HL-60 (cell line): Measurements from ENCODE around the gene TNRC18.

Source experiments
- CTCF ChIP-seq: IDR thresholded peaks from one replicate; pipeline ENCODE4 v1.5.1; 2011; ENCODE audit warnings: low read length, control low read depth, inconsistent platforms; ENCODE audit not compliant: insufficient read depth
- POLR2AphosphoS5 ChIP-seq: IDR thresholded peaks from 2 replicates; pipeline ENCODE4 v1.6.1; 2012; ENCODE audit warnings: low read depth
- REST ChIP-seq: IDR thresholded peaks from 2 replicates; pipeline ENCODE4 v1.6.1; 2012; ENCODE audit warnings: low read depth; ENCODE audit not compliant: insufficient replicate concordance
- SPI1 ChIP-seq: IDR thresholded peaks from 2 replicates; pipeline ENCODE4 v1.6.1; 2012; ENCODE audit warnings: low read depth, mild to moderate bottlenecking, borderline replicate concordance

GRCh38 chr7:5289355-5289754 lies 134.3 kb downstream of the TNRC18 start:
- no peak for TF ChIP-seq CTCF
- no peak for TF ChIP-seq REST
- TF ChIP-seq POLR2AphosphoS5, result no peak
- TF ChIP-seq SPI1, result no peak
